Measurements from ENCODE around the gene MANF.

GRCh38 chr3:51395493-51396213 lies 10.6 kb downstream of the MANF start:
- TF ChIP-seq CTCF (IDR thresholded peaks at IDR 0.05; ENCODE audit: low read depth, low read length, poor library complexity, severe bottlenecking) (no peak), EZH2phosphoT487 (IDR thresholded peaks at IDR 0.05; ENCODE audit: borderline replicate concordance, low read length) (no peak)

All from DOHH2 (cell line).